Left lung (tissue), 10 donors: Measurements from ENCODE around the gene CNEP1R1. TPM values are rescaled to one million over a fixed set of nuclear protein-coding genes. Genes with fewer than 3 reads are reported as not detected.
A peak's percentile ranks its signal among the peaks of the same experiment; 100 is the strongest.

Experiments used
- ATAC-seq: fragments of 200-7000 bp; cut with Tn5 transposase; one replicate; pipeline ENCODE4 v1.9.1; 2020; ENCODE audit warnings: moderate library complexity
- DNase-seq, 4 donors: peaks; one replicate each; pipeline ENCODE4 v3.0.0-alpha.2; 2013 to 2020
- H3K27ac ChIP-seq, 2 donors: fragments of 200-600 bp; sonication (generic) in 1 of 2; one replicate each; pipeline versions ENCODE4 v1.5.0 to v1.8.0; 2020 to 2021
- H3K27me3 ChIP-seq, 2 donors: fragments of 200-600 bp; sonication (generic) in 1 of 2; one replicate each; pipeline versions ENCODE4 v1.5.0 to v1.8.0; 2020 to 2021
- H3K36me3 ChIP-seq, 2 donors: fragments of 200-600 bp; sonication (generic) in 1 of 2; one replicate each; pipeline versions ENCODE4 v1.5.0 to v1.8.0; 2020 to 2021
- H3K4me1 ChIP-seq, 2 donors: fragments of 200-600 bp; one replicate each; pipeline ENCODE4 v1.8.0; 2021
- H3K4me3 ChIP-seq, 2 donors: fragments of 200-600 bp; sonication (generic) in 1 of 2; one replicate each; pipeline versions ENCODE4 v1.5.0 to v1.8.0; 2020 to 2021; ENCODE audit warnings: mild to moderate bottlenecking in 1 of 2
- H3K9me3 ChIP-seq, 2 donors: fragments of 200-600 bp; sonication (generic) in 1 of 2; one replicate each; pipeline versions ENCODE4 v1.5.0 to v1.8.0; 2020 to 2021
- intact Hi-C, 2 donors: fragments of 100-400 bp; cut with DNase I; formaldehyde crosslinking; loops; one replicate each; pipeline versions ENCODE4 v1.11.2 to v1.14.2; 2022
- polyA plus RNA-seq, 6 donors: library from polyadenylated mRNA; unstranded; fragments of 120-200 nt; gene quantifications; one replicate each; pipeline ENCODE4 v1.2.1, GENCODE V29; 2013; ENCODE audit not compliant: insufficient read length in 6 of 6
- total RNA-seq, 2 donors: library from RNA; stranded (reverse); fragmentation: NEBNext Ultra II Directional; extraction: Animal tissue kit (Norgen Biotek cat#: 25700); gene quantifications; one replicate each; pipeline ENCODE4 v1.2.1, GENCODE V29; 2021
- TF ChIP-seq, protein P1 (sequence below), 2 donors: fragments of 200-600 bp; sonication (generic) in 1 of 2; IDR thresholded peaks; one replicate each; pipeline versions ENCODE4 v1.5.0 to v1.8.0; 2021; ENCODE audit warnings: antibody characterized with exemption in 2 of 2
- donor health status: DM: no; HTN: yes; CAD: no.
- donor health status: DM: no; HTN: no; CAD: no.

The CNEP1R1 gene
- total and polyA plus RNA-seq, 8 donors = 22.2 to 44.3 (median 35.3) TPM

DNA sequence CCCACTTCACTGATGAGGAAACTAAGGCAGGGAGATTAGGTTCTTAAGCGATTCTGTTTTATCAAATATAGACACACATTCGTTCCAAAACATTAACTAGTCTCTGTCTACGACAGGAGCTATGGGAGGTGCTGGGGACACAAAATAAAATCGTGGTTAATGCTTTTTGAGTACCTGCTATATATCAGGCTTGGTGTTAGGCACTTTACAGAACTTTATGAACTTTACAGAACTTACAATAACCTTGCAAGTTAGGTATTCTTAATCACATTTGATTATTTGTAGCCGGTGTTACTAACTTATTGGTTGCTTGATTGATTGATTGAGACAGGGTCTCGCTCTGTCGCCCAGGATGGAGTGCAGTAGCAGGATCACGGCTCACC, 40.2 kb downstream of the CNEP1R1 start:
- Histone ChIP-seq H3K27me3 (no peaks in the 10 kb centered on the region), H3K36me3 (peaks cover 0 to 12% of the 10 kb centered on the region in 2 donors), H3K4me1 (peaks cover 16 to 34% of the 10 kb centered on the region in 2 donors), H3K4me3 (peak overlapping the region; percentile 98 to 99), H3K9me3 (no peaks in the 10 kb centered on the region), H3K27ac (peak overlapping the region in 1 of 2 donors; percentile 98)
- ATAC-seq (no peak), DNase-seq (no peak)
- intact Hi-C loops = no loop called here
- TF ChIP-seq, protein P1, sequence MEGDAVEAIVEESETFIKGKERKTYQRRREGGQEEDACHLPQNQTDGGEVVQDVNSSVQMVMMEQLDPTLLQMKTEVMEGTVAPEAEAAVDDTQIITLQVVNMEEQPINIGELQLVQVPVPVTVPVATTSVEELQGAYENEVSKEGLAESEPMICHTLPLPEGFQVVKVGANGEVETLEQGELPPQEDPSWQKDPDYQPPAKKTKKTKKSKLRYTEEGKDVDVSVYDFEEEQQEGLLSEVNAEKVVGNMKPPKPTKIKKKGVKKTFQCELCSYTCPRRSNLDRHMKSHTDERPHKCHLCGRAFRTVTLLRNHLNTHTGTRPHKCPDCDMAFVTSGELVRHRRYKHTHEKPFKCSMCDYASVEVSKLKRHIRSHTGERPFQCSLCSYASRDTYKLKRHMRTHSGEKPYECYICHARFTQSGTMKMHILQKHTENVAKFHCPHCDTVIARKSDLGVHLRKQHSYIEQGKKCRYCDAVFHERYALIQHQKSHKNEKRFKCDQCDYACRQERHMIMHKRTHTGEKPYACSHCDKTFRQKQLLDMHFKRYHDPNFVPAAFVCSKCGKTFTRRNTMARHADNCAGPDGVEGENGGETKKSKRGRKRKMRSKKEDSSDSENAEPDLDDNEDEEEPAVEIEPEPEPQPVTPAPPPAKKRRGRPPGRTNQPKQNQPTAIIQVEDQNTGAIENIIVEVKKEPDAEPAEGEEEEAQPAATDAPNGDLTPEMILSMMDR (IDR thresholded peaks at IDR 0.05) = no peak

DNA sequence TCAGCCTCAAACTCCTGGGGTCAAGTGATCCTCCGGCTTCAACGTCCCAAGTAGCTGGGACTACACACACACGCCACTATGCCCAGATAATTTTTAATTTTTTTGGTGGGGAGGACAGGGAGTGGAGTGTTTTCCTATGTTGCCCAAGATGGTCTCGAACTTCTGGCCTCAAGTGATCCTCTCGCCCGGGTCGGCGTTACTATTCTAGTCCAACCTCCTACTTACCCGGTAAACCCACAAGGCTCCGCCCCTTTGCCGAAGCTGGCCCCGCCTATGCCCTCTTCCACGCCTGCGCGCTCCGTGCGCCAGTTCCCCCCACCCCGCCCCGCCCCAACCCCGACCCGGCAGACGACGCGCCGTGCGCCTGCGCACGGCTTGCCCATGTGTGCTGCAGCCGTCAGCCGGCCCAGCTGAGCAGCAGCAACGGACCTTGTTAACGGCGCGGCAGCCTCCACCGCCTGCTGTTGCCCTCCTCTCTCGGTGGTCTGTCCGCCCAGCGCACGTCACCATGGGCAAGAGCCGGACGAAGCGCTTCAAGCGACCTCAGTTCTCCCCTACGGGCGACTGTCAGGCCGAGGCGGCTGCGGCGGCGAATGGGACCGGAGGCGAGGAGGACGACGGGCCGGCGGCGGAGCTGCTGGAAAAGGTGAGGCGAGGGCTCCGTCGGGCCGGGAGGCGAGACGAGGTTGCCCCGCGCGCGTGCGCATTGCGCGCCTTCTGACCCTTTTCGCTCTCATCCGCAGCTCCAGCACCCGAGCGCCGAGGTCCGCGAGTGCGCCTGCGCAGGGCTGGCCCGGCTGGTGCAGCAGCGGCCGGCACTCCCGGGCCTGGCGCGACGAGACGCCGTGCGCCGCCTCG, 40.8 kb downstream of the CNEP1R1 start, which contains the start of gene HEATR3:
HEATR3 (plus strand) TSS at position 347 of the 858 bp plus-strand sequence; CDS start at position 509, 162 bp downstream.
- ATAC-seq = peak; percentile 96
- Histone ChIP-seq H3K36me3 (peaks cover 0 to 18% of the 10 kb centered on the region in 2 donors), H3K27ac (peak within 1 kb of the TSS; percentile 94 to 98), H3K27me3 (no peaks in the 10 kb centered on the region), H3K9me3 (no peaks in the 10 kb centered on the region), H3K4me1 (peaks cover 16 to 34% of the 10 kb centered on the region in 2 donors), H3K4me3 (peak within 1 kb of the TSS; percentile 98 to 99)
- intact Hi-C loops = no loop called here
- DNase-seq = peak; percentile 89 to 98 (median 96)
- TF ChIP-seq, protein P1 (IDR thresholded peaks at IDR 0.05) = no peak

DNA sequence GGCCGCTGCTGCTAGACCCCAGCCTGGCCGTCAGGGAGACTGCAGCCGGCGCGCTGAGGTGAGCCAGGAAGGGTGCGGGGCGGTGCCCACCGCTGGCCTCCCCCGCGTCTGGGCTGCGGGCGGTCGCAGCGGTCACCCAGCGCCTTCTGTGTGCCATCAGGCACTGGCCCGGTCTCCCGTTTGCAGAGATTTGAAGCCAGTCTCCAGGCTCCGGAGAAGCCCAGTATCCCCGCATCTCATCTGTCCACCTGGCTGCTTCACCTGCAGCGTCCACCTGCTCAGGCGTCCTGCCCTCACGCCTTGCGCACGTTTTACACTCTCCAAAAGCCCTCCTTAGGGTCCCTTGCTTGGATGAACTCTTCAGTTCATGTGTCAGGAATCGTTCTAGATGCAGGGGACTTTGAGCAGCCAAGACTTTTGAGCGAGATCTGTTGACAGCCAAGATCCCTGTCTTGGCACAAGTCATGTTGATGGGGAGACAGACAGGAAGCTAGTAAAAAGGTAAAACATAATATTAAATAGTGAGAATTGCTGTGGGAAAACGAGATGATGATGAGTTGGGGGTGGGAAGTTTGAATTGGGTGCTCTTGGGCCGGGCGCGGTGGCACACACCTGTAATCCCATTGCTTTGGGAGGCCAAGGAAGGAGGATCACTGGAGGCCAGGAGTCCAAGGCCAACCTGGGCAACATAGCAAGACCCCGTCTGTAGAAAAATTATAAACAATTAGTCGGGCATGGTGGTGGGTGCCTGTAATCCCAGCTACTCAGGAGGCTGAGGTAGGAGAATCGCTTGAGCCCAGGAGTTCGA, 41.7 kb downstream of the CNEP1R1 start:
- intact Hi-C loops = no loop called here
- H3K9me3 ChIP-seq = no peaks in the 10 kb centered on the region
- peak overlapping the region; percentile 94 to 98 for H3K27ac ChIP-seq
- TF ChIP-seq, protein P1 (IDR thresholded peaks at IDR 0.05) = no peak
- no peak for DNase-seq
- H3K4me3 ChIP-seq = peak overlapping the region; percentile 98 to 99
- H3K4me1 ChIP-seq = peaks cover 16 to 38% of the 10 kb centered on the region in 2 donors
- H3K36me3 ChIP-seq = peaks cover 0 to 23% of the 10 kb centered on the region in 2 donors
- no peaks in the 10 kb centered on the region for H3K27me3 ChIP-seq
- ATAC-seq = no peak

DNA sequence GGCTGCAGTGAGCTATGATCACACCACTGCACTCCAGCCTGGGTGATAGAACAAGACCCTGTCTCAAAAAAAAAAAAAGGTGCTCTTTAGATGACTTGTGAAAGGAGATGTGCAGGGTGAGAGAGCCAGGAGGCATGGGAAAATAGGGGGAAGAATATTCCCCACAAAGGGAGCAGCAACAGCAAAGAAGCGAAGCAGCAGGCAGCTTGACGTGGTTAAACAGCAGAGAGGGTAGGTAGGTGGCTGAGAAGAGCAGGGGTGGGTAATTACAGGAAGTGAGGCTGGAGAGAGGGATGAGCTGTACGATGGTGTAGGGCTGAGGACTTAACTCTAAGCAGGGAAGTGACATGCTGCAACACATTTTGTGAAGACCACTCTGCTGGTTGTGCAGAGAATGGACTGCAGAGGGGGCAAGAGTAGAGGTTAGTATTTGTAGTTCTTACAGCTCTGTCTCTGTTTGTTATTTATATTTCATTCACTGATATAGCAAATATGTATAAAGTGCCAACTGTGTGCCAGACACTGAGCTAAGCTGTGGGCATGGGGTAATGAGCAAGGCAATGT, 42.3 kb downstream of the CNEP1R1 start:
- H3K27me3 ChIP-seq = no peaks in the 10 kb centered on the region
- TF ChIP-seq, protein P1 (IDR thresholded peaks at IDR 0.05) = peak in 1 of 2 donors; percentile 10
- peak in 1 of 4 donors; percentile 38 for DNase-seq
- no peak overlapping the region for H3K27ac ChIP-seq
- intact Hi-C loops = no loop called here
- ATAC-seq = peak; percentile 5
- H3K4me3 ChIP-seq = peak overlapping the region in 1 of 2 donors; percentile 98
- peaks cover 0 to 23% of the 10 kb centered on the region in 2 donors for H3K36me3 ChIP-seq
- H3K9me3 ChIP-seq = no peaks in the 10 kb centered on the region
- H3K4me1 ChIP-seq = peaks cover 16 to 38% of the 10 kb centered on the region in 2 donors
